HL-60 (cell line): ENCODE results near the gene LRRC75B.

Source experiments
- DNase-seq, 2 experiments: peaks; one replicate each; pipeline ENCODE4 v3.0.0-alpha.2; 2010 to 2020; ENCODE audit warnings: low read depth in 1 of 2, low spot score in 1 of 2
- H3K27ac ChIP-seq: fragments of 250-450 bp; sonication (Bioruptor Pico); replicated peaks from 2 replicates; pipeline ENCODE4 v1.5.1; 2020; ENCODE audit warnings: mild to moderate bottlenecking, moderate library complexity
- H3K27me3 ChIP-seq: fragments of 250-450 bp; sonication (Bioruptor Pico); 2 replicates; pipeline ENCODE4 v1.5.1; 2021; ENCODE audit warnings: mild to moderate bottlenecking, moderate library complexity; ENCODE audit not compliant: insufficient read depth, poor library complexity, severe bottlenecking
- H3K4me3 ChIP-seq: replicated peaks from 2 replicates; pipeline ENCODE4 v1.5.1; 2011; ENCODE audit warnings: mild to moderate bottlenecking, control low read depth, low read length; ENCODE audit not compliant: insufficient read depth
- GABPA ChIP-seq: IDR thresholded peaks from 2 replicates; pipeline ENCODE4 v1.6.1; 2012; ENCODE audit warnings: low read depth
- POLR2AphosphoS5 ChIP-seq: IDR thresholded peaks from 2 replicates; pipeline ENCODE4 v1.6.1; 2012; ENCODE audit warnings: low read depth
- SPI1 ChIP-seq: IDR thresholded peaks from 2 replicates; pipeline ENCODE4 v1.6.1; 2012; ENCODE audit warnings: low read depth, mild to moderate bottlenecking, borderline replicate concordance
- TF ChIP-seq, protein P1 (sequence below): IDR thresholded peaks from one replicate; pipeline ENCODE4 v1.5.1; 2011; ENCODE audit warnings: low read length, control low read depth, inconsistent platforms; ENCODE audit not compliant: insufficient read depth
- TF ChIP-seq, protein P2 (sequence below): IDR thresholded peaks from 2 replicates; pipeline ENCODE4 v1.6.1; 2012; ENCODE audit warnings: low read depth; ENCODE audit not compliant: insufficient replicate concordance

LRRC75B gene

DNA sequence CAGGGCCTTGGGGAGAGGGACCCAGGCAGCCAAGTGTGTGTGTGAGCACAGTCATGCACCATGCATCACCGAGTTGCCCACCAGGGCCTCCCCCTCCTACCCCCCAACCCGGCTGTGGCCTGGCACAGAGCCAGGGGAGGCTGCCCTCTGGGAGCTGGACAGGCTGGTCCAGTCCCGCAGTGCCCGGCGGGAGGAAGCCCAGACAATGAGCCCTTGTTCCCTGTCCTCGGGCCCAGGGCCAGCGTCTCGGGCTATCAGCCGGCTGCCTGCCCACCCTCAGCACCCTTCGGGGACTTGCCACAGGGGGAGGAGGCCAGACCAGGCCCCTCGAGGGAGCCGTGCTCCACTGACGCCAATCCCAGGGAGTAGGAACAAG is 4.5 kb downstream of the LRRC75B start:
- H3K4me3 ChIP-seq, result no peak overlapping the region
- TF ChIP-seq, protein P1, sequence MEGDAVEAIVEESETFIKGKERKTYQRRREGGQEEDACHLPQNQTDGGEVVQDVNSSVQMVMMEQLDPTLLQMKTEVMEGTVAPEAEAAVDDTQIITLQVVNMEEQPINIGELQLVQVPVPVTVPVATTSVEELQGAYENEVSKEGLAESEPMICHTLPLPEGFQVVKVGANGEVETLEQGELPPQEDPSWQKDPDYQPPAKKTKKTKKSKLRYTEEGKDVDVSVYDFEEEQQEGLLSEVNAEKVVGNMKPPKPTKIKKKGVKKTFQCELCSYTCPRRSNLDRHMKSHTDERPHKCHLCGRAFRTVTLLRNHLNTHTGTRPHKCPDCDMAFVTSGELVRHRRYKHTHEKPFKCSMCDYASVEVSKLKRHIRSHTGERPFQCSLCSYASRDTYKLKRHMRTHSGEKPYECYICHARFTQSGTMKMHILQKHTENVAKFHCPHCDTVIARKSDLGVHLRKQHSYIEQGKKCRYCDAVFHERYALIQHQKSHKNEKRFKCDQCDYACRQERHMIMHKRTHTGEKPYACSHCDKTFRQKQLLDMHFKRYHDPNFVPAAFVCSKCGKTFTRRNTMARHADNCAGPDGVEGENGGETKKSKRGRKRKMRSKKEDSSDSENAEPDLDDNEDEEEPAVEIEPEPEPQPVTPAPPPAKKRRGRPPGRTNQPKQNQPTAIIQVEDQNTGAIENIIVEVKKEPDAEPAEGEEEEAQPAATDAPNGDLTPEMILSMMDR, result no peak
- TF ChIP-seq SPI1 (no peak), POLR2AphosphoS5 (no peak), GABPA (no peak)
- TF ChIP-seq, protein P2, sequence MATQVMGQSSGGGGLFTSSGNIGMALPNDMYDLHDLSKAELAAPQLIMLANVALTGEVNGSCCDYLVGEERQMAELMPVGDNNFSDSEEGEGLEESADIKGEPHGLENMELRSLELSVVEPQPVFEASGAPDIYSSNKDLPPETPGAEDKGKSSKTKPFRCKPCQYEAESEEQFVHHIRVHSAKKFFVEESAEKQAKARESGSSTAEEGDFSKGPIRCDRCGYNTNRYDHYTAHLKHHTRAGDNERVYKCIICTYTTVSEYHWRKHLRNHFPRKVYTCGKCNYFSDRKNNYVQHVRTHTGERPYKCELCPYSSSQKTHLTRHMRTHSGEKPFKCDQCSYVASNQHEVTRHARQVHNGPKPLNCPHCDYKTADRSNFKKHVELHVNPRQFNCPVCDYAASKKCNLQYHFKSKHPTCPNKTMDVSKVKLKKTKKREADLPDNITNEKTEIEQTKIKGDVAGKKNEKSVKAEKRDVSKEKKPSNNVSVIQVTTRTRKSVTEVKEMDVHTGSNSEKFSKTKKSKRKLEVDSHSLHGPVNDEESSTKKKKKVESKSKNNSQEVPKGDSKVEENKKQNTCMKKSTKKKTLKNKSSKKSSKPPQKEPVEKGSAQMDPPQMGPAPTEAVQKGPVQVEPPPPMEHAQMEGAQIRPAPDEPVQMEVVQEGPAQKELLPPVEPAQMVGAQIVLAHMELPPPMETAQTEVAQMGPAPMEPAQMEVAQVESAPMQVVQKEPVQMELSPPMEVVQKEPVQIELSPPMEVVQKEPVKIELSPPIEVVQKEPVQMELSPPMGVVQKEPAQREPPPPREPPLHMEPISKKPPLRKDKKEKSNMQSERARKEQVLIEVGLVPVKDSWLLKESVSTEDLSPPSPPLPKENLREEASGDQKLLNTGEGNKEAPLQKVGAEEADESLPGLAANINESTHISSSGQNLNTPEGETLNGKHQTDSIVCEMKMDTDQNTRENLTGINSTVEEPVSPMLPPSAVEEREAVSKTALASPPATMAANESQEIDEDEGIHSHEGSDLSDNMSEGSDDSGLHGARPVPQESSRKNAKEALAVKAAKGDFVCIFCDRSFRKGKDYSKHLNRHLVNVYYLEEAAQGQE, result no peak
- no peak for DNase-seq

DNA sequence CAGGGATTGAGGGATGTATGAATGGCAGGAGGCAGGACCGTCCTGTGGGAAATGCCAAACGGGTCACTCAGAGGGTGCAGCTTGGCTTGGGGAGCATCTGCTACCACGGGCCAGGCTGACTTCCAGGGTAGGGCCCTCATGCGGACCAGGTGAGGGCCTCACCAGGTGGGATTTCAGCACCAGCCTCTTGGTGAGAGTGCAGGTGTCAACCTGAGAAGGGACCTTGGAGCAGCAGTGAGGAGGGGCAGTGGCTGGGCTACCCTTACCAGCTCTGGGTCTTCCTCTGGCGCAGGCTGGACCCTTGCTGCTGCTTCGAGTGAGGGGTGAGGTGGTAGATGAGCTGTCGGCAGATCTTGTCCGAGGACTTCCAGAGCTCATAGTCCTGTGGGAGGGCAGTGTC is 4.9 kb downstream of the LRRC75B start:
- DNase-seq, result no peak
- TF ChIP-seq, protein P2, result no peak
- TF ChIP-seq, protein P1, result no peak
- TF ChIP-seq GABPA, result no peak
- no peak for TF ChIP-seq POLR2AphosphoS5
- no peak for TF ChIP-seq SPI1
- no peak overlapping the region for H3K4me3 ChIP-seq
- no peak overlapping the region for H3K27ac ChIP-seq
- no peaks in the 10 kb centered on the region for H3K27me3 ChIP-seq

More for the DNA sequence above, 4.5 kb downstream of the LRRC75B start:
- Histone ChIP-seq H3K27me3 (no peaks in the 10 kb centered on the region), H3K27ac (no peak overlapping the region)

- TF ChIP-seq SPI1, result no peak
- TF ChIP-seq, protein P2, result no peak
- TF ChIP-seq GABPA, result no peak
- TF ChIP-seq, protein P1, result no peak
- TF ChIP-seq POLR2AphosphoS5, result no peak
- DNase-seq, result no peak
- no peak overlapping the region for H3K4me3 ChIP-seq
- no peak overlapping the region for H3K27ac ChIP-seq
- H3K27me3 ChIP-seq, result no peaks in the 10 kb centered on the region
Observed at GRCh38 chr22:24587251-24587650, 5.6 kb downstream of the LRRC75B start.
